GM19395 (cell line): ENCODE measurements around the gene MUC5B.
"Not testable (repeated sequence)": the region's sequence is repeated elsewhere in the genome, so short reads cannot be mapped to it uniquely, and the experiment has no call there.

ENCODE experiments used
- ATAC-seq: cut with Tn5 transposase; IDR thresholded peaks from one replicate; pipeline ENCODE4 v1.9.1; 2021; ENCODE audit warnings: mild to moderate bottlenecking, moderate library complexity; ENCODE audit not compliant: unreplicated experiment

The MUC5B gene

GRCh38 chr11:1202776-1203504 is 19.9 kb upstream of the MUC5B start:
- no peak for ATAC-seq

- ATAC-seq: no peak
Observed at GRCh38 chr11:1203505-1204271, 19.2 kb upstream of the MUC5B start.

GRCh38 chr11:1204381-1205101 is 18.3 kb upstream of the MUC5B start:
- no peak for ATAC-seq

GRCh38 chr11:1205121-1205986 is 17.5 kb upstream of the MUC5B start:
- no peak for ATAC-seq

- no peak for ATAC-seq
Observed at GRCh38 chr11:1205987-1206331, 16.9 kb upstream of the MUC5B start.

- no peak for ATAC-seq
Observed at GRCh38 chr11:1206391-1207271, 16.2 kb upstream of the MUC5B start.

GRCh38 chr11:1207401-1208143 is 15.3 kb upstream of the MUC5B start:
- ATAC-seq: no peak

- no peak for ATAC-seq
Observed at GRCh38 chr11:1208144-1208393, 14.8 kb upstream of the MUC5B start.

- no peak for ATAC-seq
Observed at GRCh38 chr11:1208394-1209261, 14.2 kb upstream of the MUC5B start.

- ATAC-seq: no peak
Observed at GRCh38 chr11:1209371-1210057, 13.4 kb upstream of the MUC5B start.

GRCh38 chr11:1211838-1212237 is 11.0 kb upstream of the MUC5B start:
- no peak for ATAC-seq

GRCh38 chr11:1215826-1216225 is 7.0 kb upstream of the MUC5B start:
- not testable (repeated sequence) for ATAC-seq

- ATAC-seq: no peak
Observed at GRCh38 chr11:1217151-1217550, 5.7 kb upstream of the MUC5B start.

- ATAC-seq: no peak
Observed at GRCh38 chr11:1218256-1218787, 4.5 kb upstream of the MUC5B start.

GRCh38 chr11:1218788-1219445 is 3.9 kb upstream of the MUC5B start:
- no peak for ATAC-seq

GRCh38 chr11:1219446-1219833 is 3.4 kb upstream of the MUC5B start:
- no peak for ATAC-seq
